GM12865 (cell line): ENCODE measurements around the gene SULT1A2.
"Not testable (repeated sequence)": the region's sequence is repeated elsewhere in the genome, so short reads cannot be mapped to it uniquely, and the experiment has no call there.

ENCODE experiments used
- DNase-seq: peaks from one replicate; pipeline ENCODE4 v3.0.0; 2010; ENCODE audit warnings: low read depth
- H3K4me3 ChIP-seq: 2 replicates; pipeline ENCODE4 v1.5.1; 2011; ENCODE audit warnings: mild to moderate bottlenecking, low read depth, low read length, control low read depth
- TF ChIP-seq, protein P1 (sequence below): IDR thresholded peaks from 2 replicates; pipeline ENCODE4 v1.5.1; 2011; ENCODE audit warnings: low read length, control low read depth, low read depth, inconsistent platforms; ENCODE audit not compliant: insufficient read depth; ENCODE audit errors: missing control alignments

The SULT1A2 gene

GRCh38 chr16:28549301-28549899, 47.5 kb downstream of the SULT1A2 start:
- peak; percentile 46 for DNase-seq
- no peak overlapping the region for H3K4me3 ChIP-seq
- TF ChIP-seq, protein P1, sequence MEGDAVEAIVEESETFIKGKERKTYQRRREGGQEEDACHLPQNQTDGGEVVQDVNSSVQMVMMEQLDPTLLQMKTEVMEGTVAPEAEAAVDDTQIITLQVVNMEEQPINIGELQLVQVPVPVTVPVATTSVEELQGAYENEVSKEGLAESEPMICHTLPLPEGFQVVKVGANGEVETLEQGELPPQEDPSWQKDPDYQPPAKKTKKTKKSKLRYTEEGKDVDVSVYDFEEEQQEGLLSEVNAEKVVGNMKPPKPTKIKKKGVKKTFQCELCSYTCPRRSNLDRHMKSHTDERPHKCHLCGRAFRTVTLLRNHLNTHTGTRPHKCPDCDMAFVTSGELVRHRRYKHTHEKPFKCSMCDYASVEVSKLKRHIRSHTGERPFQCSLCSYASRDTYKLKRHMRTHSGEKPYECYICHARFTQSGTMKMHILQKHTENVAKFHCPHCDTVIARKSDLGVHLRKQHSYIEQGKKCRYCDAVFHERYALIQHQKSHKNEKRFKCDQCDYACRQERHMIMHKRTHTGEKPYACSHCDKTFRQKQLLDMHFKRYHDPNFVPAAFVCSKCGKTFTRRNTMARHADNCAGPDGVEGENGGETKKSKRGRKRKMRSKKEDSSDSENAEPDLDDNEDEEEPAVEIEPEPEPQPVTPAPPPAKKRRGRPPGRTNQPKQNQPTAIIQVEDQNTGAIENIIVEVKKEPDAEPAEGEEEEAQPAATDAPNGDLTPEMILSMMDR, result peak; percentile 35

DNA sequence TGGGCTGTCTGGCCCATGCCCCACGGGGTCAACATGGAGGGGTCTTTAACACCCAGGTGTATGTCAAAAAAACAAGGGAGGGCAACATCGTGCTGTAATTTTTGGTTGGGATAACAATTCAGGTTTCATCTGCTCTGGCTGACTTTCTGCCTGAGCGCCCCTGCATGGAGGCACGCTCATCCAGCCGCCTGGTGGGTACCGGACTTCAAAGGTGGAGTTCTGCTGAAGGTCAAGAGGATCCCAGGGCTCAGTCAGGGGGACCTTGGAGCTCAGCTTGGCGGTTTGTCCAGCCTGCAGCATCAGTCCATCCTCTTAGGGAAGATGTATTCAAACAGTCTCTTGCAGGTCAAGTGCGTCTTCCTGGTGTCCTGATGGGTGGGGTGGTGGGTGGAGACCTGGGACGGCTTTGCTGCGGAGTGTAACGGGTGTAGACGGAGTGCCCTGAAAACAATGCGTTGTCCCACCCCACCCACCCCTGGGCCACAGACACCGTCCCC, 48.5 kb downstream of the SULT1A2 start:
- TF ChIP-seq, protein P1, result no peak
- no peak for DNase-seq
- no peak overlapping the region for H3K4me3 ChIP-seq

DNA sequence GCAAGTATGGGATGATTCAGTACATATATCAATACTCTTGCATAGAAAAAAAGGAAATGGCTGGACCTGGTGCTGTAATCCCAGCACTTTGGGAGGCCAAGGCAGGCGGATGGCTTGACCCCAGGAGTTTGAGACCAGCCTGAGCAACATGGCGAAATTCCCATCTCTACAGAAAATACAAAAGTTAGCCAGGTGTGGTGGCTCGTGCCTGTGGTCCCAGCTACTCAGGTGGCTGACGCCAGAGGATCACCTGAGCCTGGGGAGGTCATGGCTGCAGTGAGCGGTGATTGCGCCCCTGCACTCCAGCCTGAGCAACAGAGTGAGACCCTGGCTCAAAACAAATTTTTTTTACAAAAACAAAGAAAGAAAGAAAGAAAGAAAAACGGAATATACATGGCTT, 50.2 kb downstream of the SULT1A2 start:
- DNase-seq, result no peak
- TF ChIP-seq, protein P1, result no peak
- H3K4me3 ChIP-seq, result no peak overlapping the region

DNA sequence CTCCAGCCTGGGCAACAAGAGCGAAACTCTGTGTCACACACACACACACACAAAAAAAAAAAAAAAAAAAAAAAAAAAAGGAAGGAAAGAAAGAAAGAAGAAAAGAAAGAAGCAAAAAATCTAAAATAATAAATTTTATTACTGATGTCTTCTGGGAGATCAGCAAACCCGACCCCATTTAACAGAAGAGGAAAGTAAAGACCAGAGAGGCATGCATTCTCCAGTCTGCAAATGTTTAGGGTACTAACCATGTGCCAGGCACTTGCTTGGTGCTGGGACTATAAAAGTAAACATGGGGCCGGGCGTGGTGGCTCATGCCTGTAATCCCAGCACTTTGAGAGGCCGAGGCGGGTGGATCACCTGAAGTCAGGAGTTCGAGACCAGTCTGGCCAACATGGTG, 50.9 kb downstream of the SULT1A2 start:
- H3K4me3 ChIP-seq, DNase-seq: not testable (repeated sequence)

DNA sequence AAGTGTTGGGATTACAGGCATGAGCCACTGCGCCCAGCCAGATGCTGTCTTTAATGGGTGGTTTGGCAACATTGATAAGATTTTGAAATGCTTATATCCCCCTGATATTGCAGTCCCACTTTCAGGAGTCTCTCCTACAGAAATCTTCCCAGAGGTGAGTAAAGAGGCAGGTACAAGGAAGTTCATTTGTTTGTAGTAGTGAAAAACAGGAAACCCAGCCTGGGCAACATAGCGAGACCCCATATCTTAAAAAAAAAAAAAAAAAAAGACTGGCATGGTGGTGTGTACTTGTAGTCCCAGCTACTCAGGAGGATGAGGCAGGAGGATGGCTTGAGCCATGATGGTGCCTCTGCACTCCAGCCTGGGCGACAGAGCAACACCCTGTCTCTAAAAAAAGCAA, 51.9 kb downstream of the SULT1A2 start:
- no peak for DNase-seq
- TF ChIP-seq, protein P1, result no peak
- H3K4me3 ChIP-seq, result no peak overlapping the region

DNA sequence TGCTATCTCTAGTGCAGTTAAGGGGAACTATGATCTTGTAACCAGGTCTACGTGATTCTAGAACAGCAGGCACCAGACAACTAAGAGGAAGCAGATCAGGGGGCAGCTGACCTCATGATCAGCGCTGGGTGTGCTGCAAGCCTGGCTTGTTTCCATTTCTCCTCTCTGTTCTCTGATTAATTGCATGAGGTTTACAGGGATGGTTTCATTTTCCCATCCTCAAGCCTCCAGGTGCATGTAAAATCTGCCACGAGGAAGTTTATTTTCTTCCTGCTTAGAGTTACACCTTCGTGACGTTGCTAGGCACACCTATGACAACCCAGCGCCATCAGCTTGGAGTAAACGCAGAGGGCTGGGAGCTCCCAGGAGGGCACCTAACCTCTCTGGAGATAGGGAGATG, 53.8 kb downstream of the SULT1A2 start:
- DNase-seq, result peak; percentile 24
- H3K4me3 ChIP-seq, result no peak overlapping the region

DNA sequence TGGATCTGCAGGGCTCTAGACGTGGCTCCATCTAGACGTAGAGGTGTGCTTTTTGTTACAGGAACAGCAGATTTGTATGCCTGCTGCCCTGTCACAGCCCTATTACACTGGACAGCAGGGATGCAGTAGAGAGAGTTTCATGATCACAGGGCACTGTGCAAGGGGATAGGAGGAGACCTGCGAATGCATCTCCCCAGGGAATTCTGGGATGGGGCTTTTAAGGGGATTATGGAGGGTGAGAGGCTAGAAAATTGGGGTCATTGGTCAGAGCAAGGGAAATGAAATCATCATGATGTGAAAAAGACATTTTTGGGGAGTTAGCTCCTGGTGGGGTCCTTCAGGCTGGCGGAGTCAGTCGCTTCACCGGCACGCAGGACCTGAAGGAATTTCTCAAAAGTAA, 54.2 kb downstream of the SULT1A2 start:
- TF ChIP-seq, protein P1, result no peak
- no peak for DNase-seq
- no peak overlapping the region for H3K4me3 ChIP-seq

More for the DNA sequence above, 53.8 kb downstream of the SULT1A2 start:
- TF ChIP-seq, protein P1, result no peak
